Transverse colon (tissue), 4 donors: ENCODE data around the gene SLX4. TPM values are rescaled to one million over a fixed set of nuclear protein-coding genes. Genes with fewer than 3 reads are reported as not detected.

Source experiments
- DNase-seq: peaks from one replicate; pipeline ENCODE4 v3.0.0-alpha.2; 2019
- H3K27ac ChIP-seq, 4 donors: fragments of 200-600 bp; sonication (generic); 2 replicates each; pipeline ENCODE4 v1.5.1; 2016 to 2018; ENCODE audit warnings: inconsistent platforms in 4 of 4
- H3K27me3 ChIP-seq: fragments of 200-600 bp; sonication (generic); 2 replicates; pipeline ENCODE4 v1.5.1; 2017; ENCODE audit warnings: inconsistent platforms
- H3K36me3 ChIP-seq, 4 donors: fragments of 200-600 bp; sonication (generic); 2 replicates each; pipeline ENCODE4 v1.5.1; 2017 to 2019; ENCODE audit warnings: inconsistent platforms in 4 of 4
- H3K4me1 ChIP-seq, 4 donors: fragments of 200-600 bp; sonication (generic); 2 replicates each; pipeline ENCODE4 v1.5.1; 2017 to 2020; ENCODE audit warnings: inconsistent platforms in 4 of 4
- H3K4me3 ChIP-seq, 4 donors: fragments of 200-600 bp; sonication (generic); 1 replicate in 1 of 4; 2 replicates in 3 of 4; pipeline versions ENCODE4 v1.5.1 to v1.6.1; 2017 to 2019; ENCODE audit warnings: inconsistent platforms in 4 of 4
- H3K9me3 ChIP-seq, 2 donors: fragments of 200-600 bp; sonication (generic); 2 replicates each; pipeline ENCODE4 v1.5.1; 2017 to 2019; ENCODE audit warnings: inconsistent platforms in 2 of 2
- CTCF ChIP-seq, 5 experiments: fragments of 200-600 bp in 3 of 5; fragments of 450-650 bp in 2 of 5; sonication (generic) in 3 of 5; IDR thresholded peaks; 1 replicate in 2 of 5; 2 replicates in 3 of 5; pipeline ENCODE4 v1.5.1; 2016 to 2017; ENCODE audit warnings: antibody characterized with exemption in 5 of 5, inconsistent platforms in 3 of 5, mild to moderate bottlenecking in 2 of 5, moderate library complexity in 1 of 5
- EP300 ChIP-seq: sonication (generic); formaldehyde crosslinking; IDR thresholded peaks from one replicate; pipeline ENCODE4 v1.6.1; 2017; ENCODE audit warnings: antibody characterized with exemption, low read depth
- POLR2A ChIP-seq: fragments of 450-650 bp; IDR thresholded peaks from one replicate; pipeline ENCODE4 v1.6.1; 2016; ENCODE audit warnings: antibody characterized with exemption, mild to moderate bottlenecking, moderate library complexity
- POLR2AphosphoS5 ChIP-seq, 3 donors: sonication (generic); formaldehyde crosslinking; IDR thresholded peaks; one replicate each; pipeline ENCODE4 v1.6.1; 2016; ENCODE audit warnings: antibody characterized with exemption in 3 of 3
- WGBS, 2 donors: methylation state at CpG; one replicate each; pipeline ENCODE4 v1.1.5; 2018; ENCODE audit warnings: low coverage in 1 of 2; 5-methylcytosine and 5-hydroxymethylcytosine counted together
- in situ Hi-C, 4 donors: fragments of 200-750 bp; cut with MboI; loops; one replicate each; pipeline versions ENCODE4 v1.15.0 to v1.15.1; 2017; ENCODE audit warnings: low sequenced_read_pairs in 3 of 4, low pct_ligation_motif_present in 1 of 4, low pct_unique_long_range_greater_than_20kb in 1 of 4
- intact Hi-C: fragments of 100-400 bp; cut with DNase I; formaldehyde crosslinking; loops from one replicate; pipeline ENCODE4 v1.15.1; 2023; ENCODE audit warnings: low total_unique reads
- total RNA-seq, 4 donors: library from RNA; depleted of rRNA; stranded (reverse); fragments of >200 nt; gene quantifications; one replicate each; pipeline ENCODE4 v1.1.0, GENCODE V29; 2016

Gene SLX4
- total RNA-seq, 4 donors from 2014 or later: 3.0 to 11.5 (median 4.9) TPM

- Histone ChIP-seq H3K27me3 (peaks cover 8% of the 10 kb centered on the region), H3K36me3 (no peaks in the 10 kb centered on the region), H3K9me3 (no peaks in the 10 kb centered on the region), H3K27ac (no peak overlapping the region), H3K4me1 (no peaks in the 10 kb centered on the region), H3K4me3 (no peak overlapping the region)
- intact Hi-C loops: no loop called here
- 95% methylated on average over 31 of the region's 36 CpGs; no CpG with 5 or more reads in 1 of the 2 donors for WGBS, 2 donors
- in situ Hi-C loops: no loop called here
- TF ChIP-seq EP300 (no peak), POLR2AphosphoS5 (IDR thresholded peaks at IDR 0.05) (no peak), POLR2A (no peak), CTCF (IDR thresholded peaks at IDR 0.05) (no peak)
- no peak for DNase-seq
Measured at GRCh38 chr16:3582276-3583165, 28.9 kb downstream of the SLX4 start.

- Histone ChIP-seq H3K4me1 (no peaks in the 10 kb centered on the region), H3K27ac (no peak overlapping the region), H3K36me3 (no peaks in the 10 kb centered on the region), H3K27me3 (peaks cover 8% of the 10 kb centered on the region), H3K4me3 (no peak overlapping the region), H3K9me3 (no peaks in the 10 kb centered on the region)
- intact Hi-C loops: no loop called here
- TF ChIP-seq POLR2A (no peak), CTCF (IDR thresholded peaks at IDR 0.05) (no peak), EP300 (no peak), POLR2AphosphoS5 (IDR thresholded peaks at IDR 0.05) (no peak)
- in situ Hi-C loops: no loop called here
- 95% methylated on average over 9 of the region's 10 CpGs; no CpG with 5 or more reads in 1 of the 2 donors for WGBS, 2 donors
- DNase-seq: no peak
Measured at GRCh38 chr16:3581392-3581791, 30.0 kb downstream of the SLX4 start.

GRCh38 chr16:3580686-3581085, 30.7 kb downstream of the SLX4 start:
- intact Hi-C loops (no loop called here), in situ Hi-C loops (no loop called here)
- H3K36me3 ChIP-seq: no peaks in the 10 kb centered on the region
- DNase-seq: no peak
- no peaks in the 10 kb centered on the region for H3K9me3 ChIP-seq
- TF ChIP-seq POLR2AphosphoS5 (IDR thresholded peaks at IDR 0.05): no peak
- no peak for TF ChIP-seq EP300
- TF ChIP-seq POLR2A: no peak
- no peak for TF ChIP-seq CTCF (IDR thresholded peaks at IDR 0.05)
- WGBS, 2 donors: 74% methylated on average over 8 of the region's 8 CpGs; no CpG with 5 or more reads in 1 of the 2 donors
- no peak overlapping the region for H3K4me3 ChIP-seq
- no peaks in the 10 kb centered on the region for H3K4me1 ChIP-seq
- H3K27ac ChIP-seq: no peak overlapping the region
- peaks cover 8% of the 10 kb centered on the region for H3K27me3 ChIP-seq

GRCh38 chr16:3580251-3580651, 31.2 kb downstream of the SLX4 start:
- TF ChIP-seq POLR2AphosphoS5 (IDR thresholded peaks at IDR 0.05) (no peak), EP300 (no peak), POLR2A (no peak), CTCF (IDR thresholded peaks at IDR 0.05) (no peak)
- no peak for DNase-seq
- no peak overlapping the region for H3K27ac ChIP-seq
- no peak overlapping the region for H3K4me3 ChIP-seq
- in situ Hi-C loops (no loop called here), intact Hi-C loops (no loop called here)
- WGBS, 2 donors: 81% methylated on average over 11 of the region's 11 CpGs; no CpG with 5 or more reads in 1 of the 2 donors
- H3K4me1 ChIP-seq: no peaks in the 10 kb centered on the region
- peaks cover 8% of the 10 kb centered on the region for H3K27me3 ChIP-seq
- no peaks in the 10 kb centered on the region for H3K9me3 ChIP-seq
- no peaks in the 10 kb centered on the region for H3K36me3 ChIP-seq
